ENCODE results near the gene ZNF407. TPM values are rescaled to one million over a fixed set of nuclear protein-coding genes. Genes with fewer than 3 reads are reported as not detected.

ZNF407 gene
- total and polyA plus RNA-seq, 11 donors: 3.8 to 14.7 (median 11.5) TPM

DNA sequence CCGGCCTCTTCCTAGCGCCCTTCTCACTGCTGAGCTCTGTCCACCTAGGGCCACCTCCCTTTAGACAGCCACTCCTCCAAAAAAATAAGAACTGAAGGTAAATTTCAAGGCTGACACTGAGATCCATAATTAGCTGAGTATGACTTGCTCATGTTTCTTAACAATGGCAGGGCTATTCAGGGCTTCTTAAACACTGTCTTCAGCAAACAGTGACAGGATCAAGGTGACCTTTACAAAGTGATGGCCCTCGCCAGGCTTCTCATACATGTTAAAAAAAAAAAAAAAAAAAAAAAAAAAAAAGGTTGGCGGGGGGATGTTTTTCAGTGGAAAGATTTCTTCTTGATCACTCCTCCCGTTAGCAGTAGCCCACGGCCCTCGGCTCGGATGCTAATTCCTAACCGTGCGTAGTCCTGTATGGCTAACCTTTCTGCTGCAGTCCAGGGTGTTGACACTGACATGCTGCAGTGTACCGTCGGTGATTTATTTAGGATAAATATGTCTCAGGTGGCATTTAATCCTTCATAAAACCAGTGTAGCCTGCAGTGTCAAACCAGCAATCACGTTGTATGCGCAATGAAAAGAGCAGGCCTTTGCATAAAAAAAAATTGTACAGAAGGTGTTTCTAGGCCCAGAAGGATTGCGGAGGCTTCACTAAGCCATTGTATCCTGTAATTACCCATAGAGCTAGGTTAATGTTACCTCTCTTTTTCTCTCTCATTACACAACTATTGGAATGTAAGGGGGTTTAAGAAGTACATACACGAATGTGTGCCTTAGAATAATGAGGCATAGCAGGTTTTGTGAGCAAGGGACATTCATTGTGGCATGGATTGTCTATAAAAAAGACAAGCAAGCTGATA lies 468.6 kb downstream of the ZNF407 start:
- Histone ChIP-seq H3K36me3 (peaks cover 0 to 28% (median 11%) of the 10 kb centered on the region in 9 donors), H3K4me1 (peaks cover 0 to 20% (median under 1%) of the 10 kb centered on the region in 12 donors), H3K27ac (no peak overlapping the region), H3K9me3 (no peaks in the 10 kb centered on the region), H3K27me3 (no peaks in the 10 kb centered on the region), H3K4me3 (no peak overlapping the region)
- TF ChIP-seq, protein P1, sequence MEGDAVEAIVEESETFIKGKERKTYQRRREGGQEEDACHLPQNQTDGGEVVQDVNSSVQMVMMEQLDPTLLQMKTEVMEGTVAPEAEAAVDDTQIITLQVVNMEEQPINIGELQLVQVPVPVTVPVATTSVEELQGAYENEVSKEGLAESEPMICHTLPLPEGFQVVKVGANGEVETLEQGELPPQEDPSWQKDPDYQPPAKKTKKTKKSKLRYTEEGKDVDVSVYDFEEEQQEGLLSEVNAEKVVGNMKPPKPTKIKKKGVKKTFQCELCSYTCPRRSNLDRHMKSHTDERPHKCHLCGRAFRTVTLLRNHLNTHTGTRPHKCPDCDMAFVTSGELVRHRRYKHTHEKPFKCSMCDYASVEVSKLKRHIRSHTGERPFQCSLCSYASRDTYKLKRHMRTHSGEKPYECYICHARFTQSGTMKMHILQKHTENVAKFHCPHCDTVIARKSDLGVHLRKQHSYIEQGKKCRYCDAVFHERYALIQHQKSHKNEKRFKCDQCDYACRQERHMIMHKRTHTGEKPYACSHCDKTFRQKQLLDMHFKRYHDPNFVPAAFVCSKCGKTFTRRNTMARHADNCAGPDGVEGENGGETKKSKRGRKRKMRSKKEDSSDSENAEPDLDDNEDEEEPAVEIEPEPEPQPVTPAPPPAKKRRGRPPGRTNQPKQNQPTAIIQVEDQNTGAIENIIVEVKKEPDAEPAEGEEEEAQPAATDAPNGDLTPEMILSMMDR (IDR thresholded peaks at IDR 0.05): no peak
- TF ChIP-seq POLR2A (IDR thresholded peaks at IDR 0.05): no peak
- DNase-seq (no peak), ATAC-seq (peak in 1 of 4 donors; percentile 51)
- WGBS, 4 donors: 73 to 82% (median 77%) methylated on average over 16 of the region's 16 CpGs
- intact Hi-C loops (cut with DNase I): no loop called here

DNA sequence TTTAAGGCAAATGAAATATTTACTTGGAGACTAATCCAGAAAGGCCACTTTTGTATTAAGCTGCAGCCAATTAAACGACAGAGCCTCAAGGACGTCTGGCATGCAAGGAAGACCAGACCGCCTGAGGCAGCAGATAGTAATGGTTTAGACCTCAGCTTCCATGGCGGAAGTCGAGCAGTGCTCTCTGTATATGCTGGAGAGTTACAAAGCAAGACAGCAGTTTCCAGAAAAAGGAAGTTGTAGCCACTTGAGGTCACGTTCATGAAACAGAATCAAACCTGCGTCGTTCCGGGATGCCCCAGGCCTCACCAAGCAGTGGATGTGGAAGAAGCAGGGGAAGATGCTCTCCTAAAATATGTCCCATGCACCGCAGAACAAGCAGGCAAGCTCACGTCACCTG lies 469.3 kb downstream of the ZNF407 start:
- no peak for TF ChIP-seq POLR2A (IDR thresholded peaks at IDR 0.05)
- TF ChIP-seq, protein P1 (IDR thresholded peaks at IDR 0.05): no peak
- Histone ChIP-seq H3K9me3 (no peaks in the 10 kb centered on the region), H3K4me3 (no peak overlapping the region), H3K27ac (no peak overlapping the region), H3K36me3 (peaks cover 0 to 28% (median 11%) of the 10 kb centered on the region in 9 donors), H3K27me3 (no peaks in the 10 kb centered on the region), H3K4me1 (peaks cover 0 to 26% (median 2%) of the 10 kb centered on the region in 12 donors)
- intact Hi-C loops (cut with DNase I): no loop called here
- ATAC-seq (no peak), DNase-seq (no peak)
- WGBS, 4 donors: 85 to 92% (median 90%) methylated on average over 11 of the region's 11 CpGs

DNA sequence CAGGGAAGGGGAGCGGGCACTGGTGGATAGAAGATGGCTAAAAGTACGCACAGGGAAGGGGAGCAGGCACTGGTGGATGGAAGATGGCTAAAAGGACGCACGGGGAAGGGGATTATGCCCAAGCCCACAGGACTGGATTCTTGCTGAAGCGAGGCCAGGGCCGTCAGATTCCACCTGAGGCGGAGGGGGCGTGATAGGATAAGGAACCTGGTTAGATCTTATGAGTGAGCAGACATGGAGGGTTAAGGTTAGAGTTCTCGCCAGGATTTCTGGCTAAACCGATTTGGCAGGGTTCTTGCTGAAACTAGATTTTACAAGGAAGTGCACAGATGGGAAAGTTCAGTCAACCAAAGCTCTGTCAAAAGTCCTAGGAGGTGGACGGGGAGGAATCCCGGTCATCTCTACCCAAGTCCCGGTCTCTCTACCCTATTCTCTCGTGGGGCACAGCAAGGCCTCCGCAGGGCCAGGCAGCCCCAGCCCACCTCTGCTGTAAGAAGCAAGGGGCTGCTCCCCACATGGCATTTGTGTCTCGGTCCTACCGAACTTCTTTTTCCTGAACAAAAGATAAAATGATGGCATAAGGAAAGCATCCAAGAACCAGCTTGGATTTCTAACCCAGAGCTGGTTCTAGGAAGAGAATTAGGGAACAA lies 470.5 kb downstream of the ZNF407 start:
- Histone ChIP-seq H3K27ac (no peak overlapping the region), H3K4me3 (no peak overlapping the region), H3K4me1 (peaks cover 0 to 28% (median 2%) of the 10 kb centered on the region in 12 donors), H3K9me3 (no peaks in the 10 kb centered on the region), H3K27me3 (no peaks in the 10 kb centered on the region), H3K36me3 (peaks cover 0 to 23% (median 11%) of the 10 kb centered on the region in 9 donors)
- TF ChIP-seq, protein P1 (IDR thresholded peaks at IDR 0.05): no peak
- no peak for TF ChIP-seq POLR2A (IDR thresholded peaks at IDR 0.05)
- 87 to 91% (median 89%) methylated on average over 17 of the region's 17 CpGs for WGBS, 4 donors
- ATAC-seq (no peak), DNase-seq (no peak)
- intact Hi-C loops (cut with DNase I): no loop called here

Measured in heart left ventricle (tissue), 16 donors.